ENCODE measurements around the gene SORCS2. TPM values are rescaled to one million over a fixed set of nuclear protein-coding genes. Genes with fewer than 3 reads are reported as not detected.

SORCS2 gene
- total RNA-seq, 1 donor from 2014 or later, result 7.1 TPM

DNA sequence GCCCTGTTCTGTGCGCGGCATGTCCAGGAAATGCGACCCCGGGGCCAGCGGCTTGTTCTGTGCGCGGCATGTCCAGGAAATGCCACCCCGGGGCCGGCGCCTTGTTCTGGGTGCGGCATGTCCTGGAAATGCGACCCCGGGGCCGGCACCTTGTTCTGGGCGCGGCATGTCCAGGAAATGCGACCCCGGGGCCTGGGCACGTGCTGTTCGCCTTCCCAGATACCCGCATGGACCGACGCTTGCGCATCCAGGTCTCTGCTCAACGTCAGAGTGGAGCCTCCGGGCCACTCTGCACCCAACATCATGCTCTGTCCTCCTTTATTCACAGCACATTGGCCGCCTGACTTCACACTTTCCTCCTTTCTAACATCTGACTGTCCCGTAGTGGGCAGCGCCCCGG, 318.2 kb downstream of the SORCS2 start:
- H3K27me3 Mint-ChIP-seq (ENCODE audit: low read depth), result peaks cover 6% of the 10 kb centered on the region
- H3K9me3 Mint-ChIP-seq, result no peaks in the 10 kb centered on the region
- TF ChIP-seq, protein P1, sequence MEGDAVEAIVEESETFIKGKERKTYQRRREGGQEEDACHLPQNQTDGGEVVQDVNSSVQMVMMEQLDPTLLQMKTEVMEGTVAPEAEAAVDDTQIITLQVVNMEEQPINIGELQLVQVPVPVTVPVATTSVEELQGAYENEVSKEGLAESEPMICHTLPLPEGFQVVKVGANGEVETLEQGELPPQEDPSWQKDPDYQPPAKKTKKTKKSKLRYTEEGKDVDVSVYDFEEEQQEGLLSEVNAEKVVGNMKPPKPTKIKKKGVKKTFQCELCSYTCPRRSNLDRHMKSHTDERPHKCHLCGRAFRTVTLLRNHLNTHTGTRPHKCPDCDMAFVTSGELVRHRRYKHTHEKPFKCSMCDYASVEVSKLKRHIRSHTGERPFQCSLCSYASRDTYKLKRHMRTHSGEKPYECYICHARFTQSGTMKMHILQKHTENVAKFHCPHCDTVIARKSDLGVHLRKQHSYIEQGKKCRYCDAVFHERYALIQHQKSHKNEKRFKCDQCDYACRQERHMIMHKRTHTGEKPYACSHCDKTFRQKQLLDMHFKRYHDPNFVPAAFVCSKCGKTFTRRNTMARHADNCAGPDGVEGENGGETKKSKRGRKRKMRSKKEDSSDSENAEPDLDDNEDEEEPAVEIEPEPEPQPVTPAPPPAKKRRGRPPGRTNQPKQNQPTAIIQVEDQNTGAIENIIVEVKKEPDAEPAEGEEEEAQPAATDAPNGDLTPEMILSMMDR (IDR thresholded peaks at IDR 0.05; ENCODE audit: unreplicated experiment), result no peak
- H3K4me3 Mint-ChIP-seq, result no peak overlapping the region
- H3K4me1 Mint-ChIP-seq, result peaks cover 23% of the 10 kb centered on the region
- H3K27ac Mint-ChIP-seq, result no peak overlapping the region
- no peaks in the 10 kb centered on the region for H3K36me3 Mint-ChIP-seq
- DNase-seq (ENCODE audit: low spot score in 2 of 2, unreplicated experiment in 2 of 2), result no peak

DNA sequence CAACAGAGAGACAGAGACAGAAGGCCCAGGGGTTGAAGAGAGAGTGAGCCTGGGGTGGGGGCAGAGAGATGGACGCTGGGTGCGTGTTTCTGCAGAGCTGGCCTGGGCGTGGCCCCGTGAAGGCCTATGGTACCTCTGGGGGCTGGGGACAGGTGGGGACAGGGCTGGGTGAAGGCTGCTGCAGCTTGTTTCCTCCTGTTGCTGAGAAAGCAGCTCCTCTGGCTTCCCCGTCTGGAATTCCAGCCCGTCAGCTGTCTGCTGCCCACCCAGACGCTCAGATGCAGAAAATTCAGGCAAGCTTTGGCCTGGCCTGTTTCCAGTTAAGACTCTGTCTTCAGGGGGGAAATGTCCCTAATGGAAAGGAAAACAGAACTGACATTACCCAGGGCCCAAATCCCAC, 319.2 kb downstream of the SORCS2 start:
- H3K36me3 Mint-ChIP-seq, result no peaks in the 10 kb centered on the region
- H3K4me1 Mint-ChIP-seq, result peaks cover 29% of the 10 kb centered on the region
- peaks cover 6% of the 10 kb centered on the region for H3K27me3 Mint-ChIP-seq (ENCODE audit: low read depth)
- H3K27ac Mint-ChIP-seq, result peak overlapping the region; percentile 55
- DNase-seq (ENCODE audit: low spot score in 2 of 2, unreplicated experiment in 2 of 2), result peak in 1 of 2 experiments; percentile 57
- H3K9me3 Mint-ChIP-seq, result no peaks in the 10 kb centered on the region
- H3K4me3 Mint-ChIP-seq, result no peak overlapping the region
- TF ChIP-seq, protein P1 (IDR thresholded peaks at IDR 0.05; ENCODE audit: unreplicated experiment), result no peak

DNA sequence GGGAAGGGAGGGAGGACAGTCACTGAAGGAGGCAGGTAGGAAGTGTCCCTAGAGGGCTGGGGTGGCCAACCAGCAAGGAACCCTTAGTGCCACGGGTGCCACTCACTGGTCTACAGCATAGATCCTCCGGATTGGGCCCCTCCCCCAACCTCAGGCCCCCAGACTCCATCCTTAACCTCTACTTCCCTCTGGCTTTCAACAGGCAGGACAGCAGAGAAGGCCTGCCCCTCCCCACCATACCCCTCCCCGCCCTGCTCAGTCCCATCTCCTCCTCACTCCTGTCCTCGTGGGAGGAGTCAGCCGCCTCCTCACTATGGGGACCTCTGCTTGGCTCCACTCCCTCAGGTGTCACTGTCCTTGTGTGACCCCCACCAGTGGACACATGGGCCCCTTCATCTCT, 320.1 kb downstream of the SORCS2 start:
- peaks cover 6% of the 10 kb centered on the region for H3K27me3 Mint-ChIP-seq (ENCODE audit: low read depth)

DNA sequence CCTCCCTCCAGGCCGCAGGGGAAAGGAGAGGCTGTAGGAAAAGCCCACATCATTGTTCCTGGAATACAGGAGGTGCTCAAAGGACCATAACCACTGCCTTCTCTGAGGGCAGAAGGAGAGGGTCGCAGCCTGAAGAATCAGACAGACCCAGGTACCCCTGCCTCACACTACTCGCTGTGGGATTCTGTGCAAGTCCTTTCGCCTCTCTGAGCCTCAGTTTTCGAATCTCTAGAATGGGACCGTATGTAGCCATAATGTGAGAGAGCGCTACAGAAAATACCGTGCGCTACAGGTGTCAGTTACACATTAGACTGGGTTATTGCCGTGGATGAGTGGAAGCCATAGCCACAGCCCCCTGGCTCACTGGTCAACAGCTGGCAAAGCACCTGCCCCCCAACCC, 320.6 kb downstream of the SORCS2 start:
- TF ChIP-seq, protein P1 (IDR thresholded peaks at IDR 0.05; ENCODE audit: unreplicated experiment), result no peak
- peaks cover 35% of the 10 kb centered on the region for H3K4me1 Mint-ChIP-seq
- no peaks in the 10 kb centered on the region for H3K9me3 Mint-ChIP-seq
- DNase-seq (ENCODE audit: low spot score in 2 of 2, unreplicated experiment in 2 of 2), result no peak
- no peak overlapping the region for H3K4me3 Mint-ChIP-seq
- no peaks in the 10 kb centered on the region for H3K36me3 Mint-ChIP-seq
- no peak overlapping the region for H3K27ac Mint-ChIP-seq
- peaks cover 9% of the 10 kb centered on the region for H3K27me3 Mint-ChIP-seq (ENCODE audit: low read depth)

More for the DNA sequence above, 320.1 kb downstream of the SORCS2 start:
- peaks cover 35% of the 10 kb centered on the region for H3K4me1 Mint-ChIP-seq
- H3K9me3 Mint-ChIP-seq, result no peaks in the 10 kb centered on the region
- no peak overlapping the region for H3K4me3 Mint-ChIP-seq
- no peak overlapping the region for H3K27ac Mint-ChIP-seq
- TF ChIP-seq, protein P1 (IDR thresholded peaks at IDR 0.05; ENCODE audit: unreplicated experiment), result no peak
- no peak for DNase-seq (ENCODE audit: low spot score in 2 of 2, unreplicated experiment in 2 of 2)
- no peaks in the 10 kb centered on the region for H3K36me3 Mint-ChIP-seq

DNA sequence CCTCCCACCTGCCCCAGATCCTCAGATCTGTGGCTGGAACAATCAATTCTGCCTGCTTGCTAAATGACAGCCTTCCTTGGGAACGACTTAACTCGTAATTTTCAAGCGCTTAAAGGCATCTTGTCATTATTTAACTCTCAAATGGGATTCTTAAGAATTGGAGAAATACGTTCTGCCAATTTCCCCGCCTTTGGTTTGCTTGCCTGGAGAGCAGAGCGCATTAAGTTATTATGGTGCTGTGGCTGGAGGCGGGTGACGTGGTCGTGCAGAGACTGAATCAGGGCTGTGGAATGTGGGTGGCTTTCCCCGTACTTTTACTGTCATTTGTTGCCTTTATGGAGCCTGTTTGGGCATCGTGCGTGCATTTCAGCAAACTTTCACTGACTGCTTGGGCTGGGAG, 321.3 kb downstream of the SORCS2 start:
- H3K27ac Mint-ChIP-seq, result peak overlapping the region; percentile 39
- H3K4me3 Mint-ChIP-seq, result no peak overlapping the region
- DNase-seq (ENCODE audit: low spot score in 2 of 2, unreplicated experiment in 2 of 2), result no peak
- H3K4me1 Mint-ChIP-seq, result peaks cover 35% of the 10 kb centered on the region
- peaks cover 8% of the 10 kb centered on the region for H3K27me3 Mint-ChIP-seq (ENCODE audit: low read depth)
- TF ChIP-seq, protein P1 (IDR thresholded peaks at IDR 0.05; ENCODE audit: unreplicated experiment), result no peak
- no peaks in the 10 kb centered on the region for H3K9me3 Mint-ChIP-seq
- no peaks in the 10 kb centered on the region for H3K36me3 Mint-ChIP-seq

DNA sequence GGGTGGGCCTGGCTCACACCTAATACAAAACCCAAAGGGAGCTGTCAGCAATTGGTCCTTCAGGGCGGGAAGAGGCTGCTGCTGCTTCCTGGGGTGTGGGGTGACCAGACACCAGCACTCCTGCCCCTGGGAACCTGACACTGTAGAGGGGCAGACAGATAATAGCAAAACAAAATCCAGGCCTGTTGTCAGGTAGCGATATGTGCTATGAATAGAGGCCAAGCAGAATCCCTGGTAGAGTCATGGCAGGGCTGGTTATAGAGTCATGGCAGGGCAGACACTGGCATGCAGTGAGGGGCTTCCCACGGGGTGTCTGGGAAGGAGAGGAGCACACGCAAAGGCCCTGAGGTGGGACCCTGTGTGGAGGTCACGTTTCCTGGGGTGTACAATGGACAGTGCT, 321.9 kb downstream of the SORCS2 start:
- DNase-seq (ENCODE audit: low spot score in 2 of 2, unreplicated experiment in 2 of 2), result no peak
- Mint-ChIP-seq H3K27ac (peak overlapping the region; percentile 33), H3K4me1 (peaks cover 35% of the 10 kb centered on the region), H3K27me3 (ENCODE audit: low read depth) (peaks cover 7% of the 10 kb centered on the region), H3K9me3 (no peaks in the 10 kb centered on the region), H3K4me3 (no peak overlapping the region), H3K36me3 (no peaks in the 10 kb centered on the region)
- TF ChIP-seq, protein P1 (IDR thresholded peaks at IDR 0.05; ENCODE audit: unreplicated experiment), result no peak

Measured in mesothelial cell of epicardium (in vitro differentiated cells).